OCI-LY3 (cell line): Measurements from ENCODE around the gene PLAAT2.

ENCODE experiments used
- H2AFZ ChIP-seq: fragments of 200-600, 300-600 bp; shearing (Covaris generic); 2 replicates; pipeline ENCODE4 v1.6.0; 2014; ENCODE audit warnings: antibody characterized with exemption, low read depth, low read length
- H3K27ac ChIP-seq: fragments of 200-600, 300-600 bp; sonication (generic); 2 replicates; pipeline ENCODE4 v1.5.1; 2014; ENCODE audit warnings: mild to moderate bottlenecking, low read length, moderate library complexity, mixed read lengths
- H3K27me3 ChIP-seq: fragments of 200-600, 300-600 bp; sonication (generic); 2 replicates; pipeline ENCODE4 v1.6.1; 2014; ENCODE audit warnings: low read depth, low read length, mixed read lengths
- H3K36me3 ChIP-seq: fragments of 200-600, 300-600 bp; sonication (generic); replicated peaks from 2 replicates; pipeline ENCODE3; 2014; ENCODE audit warnings: low read depth, low read length, mixed read lengths
- H3K4me1 ChIP-seq: fragments of 300-600, 200-600 bp; sonication (generic); 2 replicates; pipeline ENCODE4 v1.6.1; 2014; ENCODE audit warnings: low read length, mixed read lengths
- H3K4me2 ChIP-seq: fragments of 200-600, 300-600 bp; sonication (generic); 2 replicates; pipeline ENCODE4 v1.6.1; 2014; ENCODE audit warnings: low read length, mixed read lengths
- H3K4me3 ChIP-seq: fragments of 300-600, 200-600 bp; sonication (generic); 2 replicates; pipeline ENCODE4 v1.5.1; 2014; ENCODE audit warnings: antibody characterized with exemption, mild to moderate bottlenecking, low read length, moderate library complexity
- H3K79me2 ChIP-seq: fragments of 300-600, 200-600 bp; shearing (Covaris generic); 2 replicates; pipeline ENCODE4 v1.6.1; 2014; ENCODE audit warnings: mild to moderate bottlenecking, low read length, mixed read lengths
- H3K9ac ChIP-seq: fragments of 300-600, 200-600 bp; shearing (Covaris generic); 2 replicates; pipeline ENCODE4 v1.6.0; 2014; ENCODE audit warnings: mild to moderate bottlenecking, low read length, moderate library complexity
- H3K9me3 ChIP-seq: fragments of 200-600, 300-600 bp; shearing (Covaris generic); 2 replicates; pipeline ENCODE4 v1.6.1; 2014; ENCODE audit warnings: low read length, mixed read lengths; ENCODE audit not compliant: insufficient read depth
- H4K20me1 ChIP-seq: fragments of 200-600, 300-600 bp; sonication (generic); 2 replicates; pipeline ENCODE4 v1.6.1; 2016; ENCODE audit warnings: low read length, mixed read lengths; ENCODE audit not compliant: insufficient read depth
- EZH2phosphoT487 ChIP-seq: fragments of 200-600 bp; shearing (Covaris generic); IDR thresholded peaks from 2 replicates; pipeline ENCODE4 v1.6.1; 2018; ENCODE audit warnings: antibody characterized with exemption, mixed run types, low read depth
- TF ChIP-seq, protein P1 (sequence below): fragments of 200-600, 300-600 bp; sonication (generic); IDR thresholded peaks from 2 replicates; pipeline ENCODE4 v1.5.1; 2014; ENCODE audit warnings: antibody characterized with exemption, low read length, low read depth

PLAAT2 gene

DNA sequence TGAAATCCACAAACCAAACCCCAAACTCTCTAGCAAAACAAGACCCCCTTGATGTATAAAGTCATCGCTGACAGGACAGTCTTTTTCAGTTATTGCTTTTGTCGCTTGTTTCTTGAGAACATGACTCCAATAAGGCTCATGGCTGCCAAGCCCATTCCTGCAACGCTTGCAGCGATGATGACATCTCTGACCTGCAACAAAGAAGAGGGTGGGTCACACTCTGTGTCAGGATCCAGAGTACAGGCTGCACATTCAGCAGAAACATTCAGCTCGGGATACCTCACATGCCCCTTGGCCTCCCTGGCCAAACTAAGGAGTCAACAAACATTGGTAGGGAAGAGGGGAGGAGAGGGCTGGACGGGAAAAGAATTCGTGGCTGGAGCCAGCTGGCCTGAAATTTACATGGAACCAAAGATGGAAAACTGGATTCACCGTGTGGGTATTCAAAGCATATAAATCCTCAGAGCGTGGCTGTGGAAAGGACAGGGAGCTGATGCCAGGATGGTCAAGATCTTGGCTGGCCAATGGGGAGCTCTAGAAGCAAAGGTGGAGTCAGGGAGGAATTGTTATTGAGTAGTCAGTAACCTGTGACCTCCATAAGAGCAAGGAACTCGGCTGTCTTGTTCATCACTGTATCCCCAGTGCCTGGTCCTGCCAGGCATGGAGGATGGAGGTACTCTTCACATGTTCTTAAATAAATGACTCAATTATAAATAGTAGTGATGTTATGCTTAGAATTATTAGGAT lies 11.8 kb upstream of the PLAAT2 start:
- Histone ChIP-seq H3K4me1 (peaks cover 9% of the 10 kb centered on the region), H4K20me1 (0 out of 2 replicates have a peak, but pooled peaks cover 3% of the 10 kb centered on the region), H3K27me3 (peaks cover 11% of the 10 kb centered on the region), H2AFZ (no peak overlapping the region), H3K36me3 (peaks cover 6% of the 10 kb centered on the region), H3K79me2 (no peaks in the 10 kb centered on the region), H3K9me3 (0 out of 2 replicates have a peak, but pooled peaks cover 3% of the 10 kb centered on the region), H3K9ac (no peak overlapping the region), H3K4me2 (no peak overlapping the region), H3K4me3 (no peak overlapping the region), H3K27ac (no peak overlapping the region)
- TF ChIP-seq, protein P1, sequence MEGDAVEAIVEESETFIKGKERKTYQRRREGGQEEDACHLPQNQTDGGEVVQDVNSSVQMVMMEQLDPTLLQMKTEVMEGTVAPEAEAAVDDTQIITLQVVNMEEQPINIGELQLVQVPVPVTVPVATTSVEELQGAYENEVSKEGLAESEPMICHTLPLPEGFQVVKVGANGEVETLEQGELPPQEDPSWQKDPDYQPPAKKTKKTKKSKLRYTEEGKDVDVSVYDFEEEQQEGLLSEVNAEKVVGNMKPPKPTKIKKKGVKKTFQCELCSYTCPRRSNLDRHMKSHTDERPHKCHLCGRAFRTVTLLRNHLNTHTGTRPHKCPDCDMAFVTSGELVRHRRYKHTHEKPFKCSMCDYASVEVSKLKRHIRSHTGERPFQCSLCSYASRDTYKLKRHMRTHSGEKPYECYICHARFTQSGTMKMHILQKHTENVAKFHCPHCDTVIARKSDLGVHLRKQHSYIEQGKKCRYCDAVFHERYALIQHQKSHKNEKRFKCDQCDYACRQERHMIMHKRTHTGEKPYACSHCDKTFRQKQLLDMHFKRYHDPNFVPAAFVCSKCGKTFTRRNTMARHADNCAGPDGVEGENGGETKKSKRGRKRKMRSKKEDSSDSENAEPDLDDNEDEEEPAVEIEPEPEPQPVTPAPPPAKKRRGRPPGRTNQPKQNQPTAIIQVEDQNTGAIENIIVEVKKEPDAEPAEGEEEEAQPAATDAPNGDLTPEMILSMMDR, result no peak
- TF ChIP-seq EZH2phosphoT487, result no peak

DNA sequence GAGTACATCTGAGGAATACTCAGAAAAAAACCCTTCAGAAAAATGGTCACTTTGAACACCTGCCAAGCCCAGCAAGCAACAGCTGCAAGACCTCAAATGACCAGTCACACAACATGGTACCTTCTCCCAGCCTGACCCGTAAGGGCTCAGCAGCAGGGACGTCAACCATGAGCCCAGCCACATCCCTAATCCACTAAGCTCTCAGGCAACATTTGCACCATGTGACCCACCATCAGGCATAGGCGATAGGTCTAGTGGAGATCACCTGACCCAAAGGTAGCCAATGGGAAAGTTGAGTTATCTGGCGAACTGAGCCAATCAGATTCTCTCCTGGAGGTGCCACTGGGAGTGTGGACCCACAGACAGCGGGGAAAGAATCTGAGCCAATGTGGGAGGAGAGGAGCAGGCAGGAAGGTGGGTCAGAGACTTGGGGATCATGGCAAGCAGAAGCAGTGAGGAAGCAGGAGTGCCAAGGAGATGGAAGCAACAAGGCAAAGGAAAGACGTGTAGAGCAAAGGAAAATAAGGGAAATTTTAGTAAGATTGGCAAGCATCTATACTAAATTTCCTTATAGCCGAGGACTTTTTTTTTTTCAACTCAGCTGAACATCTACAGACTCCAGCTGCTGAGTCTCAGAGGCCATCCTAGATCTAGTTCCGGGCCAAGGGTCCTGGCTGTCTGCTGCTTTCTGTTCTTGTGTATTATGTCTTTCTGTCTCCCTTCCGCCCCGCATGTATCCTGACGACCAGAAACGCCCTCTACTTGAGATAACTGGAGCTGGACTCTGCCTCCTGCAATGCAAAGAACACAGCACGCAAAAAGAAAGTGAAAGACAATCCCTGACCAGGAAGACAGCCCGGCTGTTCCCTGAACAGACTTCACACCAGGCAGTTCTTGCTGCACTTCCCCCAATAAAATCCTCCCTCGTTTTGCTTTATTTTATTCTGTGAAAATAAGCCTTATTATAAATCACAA lies 11.0 kb upstream of the PLAAT2 start:
- no peak for TF ChIP-seq EZH2phosphoT487
- TF ChIP-seq, protein P1, result no peak
- no peak overlapping the region for H2AFZ ChIP-seq
- H3K27me3 ChIP-seq, result peaks cover 16% of the 10 kb centered on the region
- H3K36me3 ChIP-seq, result peaks cover 3% of the 10 kb centered on the region
- peaks cover 9% of the 10 kb centered on the region for H3K4me1 ChIP-seq
- no peaks in the 10 kb centered on the region for H3K79me2 ChIP-seq
- H3K27ac ChIP-seq, result no peak overlapping the region
- H3K9me3 ChIP-seq, result no peaks in the 10 kb centered on the region
- H3K4me3 ChIP-seq, result no peak overlapping the region
- no peak overlapping the region for H3K4me2 ChIP-seq
- H3K9ac ChIP-seq, result no peak overlapping the region
- 0 out of 2 replicates have a peak, but pooled peaks cover 3% of the 10 kb centered on the region for H4K20me1 ChIP-seq

DNA sequence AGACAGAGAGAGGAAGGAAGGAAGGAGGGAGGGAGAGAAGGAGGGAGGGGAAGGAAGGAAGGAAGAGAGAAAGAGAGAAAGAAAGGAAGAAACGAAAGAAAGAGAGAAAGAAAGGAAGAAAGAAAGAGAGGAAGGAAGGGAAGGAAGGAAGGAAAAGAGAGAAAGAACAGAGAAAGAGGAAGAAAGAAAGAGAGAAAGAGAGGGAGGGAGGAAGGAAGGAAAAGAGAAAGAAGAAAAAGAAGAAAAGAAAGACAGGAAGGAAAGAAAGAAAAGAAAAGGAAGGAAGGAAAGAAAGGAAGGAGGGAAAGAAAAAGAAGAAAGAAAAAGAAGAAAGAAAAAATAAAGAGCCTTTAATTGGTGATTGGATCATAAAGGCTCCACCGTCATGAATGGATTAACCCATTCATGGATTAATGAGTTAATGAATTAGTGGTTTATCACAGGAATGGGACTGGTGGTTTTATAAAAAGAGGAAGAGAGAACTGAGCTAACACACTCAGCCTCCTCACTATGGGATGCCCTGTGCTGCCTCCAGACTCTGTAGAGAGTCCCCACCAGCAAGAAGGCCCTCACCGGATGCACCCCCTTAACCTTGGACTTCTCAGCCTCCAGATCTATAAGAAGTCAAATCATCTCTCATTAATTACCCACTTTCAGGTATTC lies 9.0 kb upstream of the PLAAT2 start:
- H3K9me3 ChIP-seq, result no peaks in the 10 kb centered on the region
- peak overlapping the region; percentile 14; the same call in 1 of the 2 replicates for H3K4me2 ChIP-seq
- 0 out of 2 replicates have a peak, but pooled peaks cover 3% of the 10 kb centered on the region for H4K20me1 ChIP-seq
- no peak for TF ChIP-seq EZH2phosphoT487
- TF ChIP-seq, protein P1, result no peak
- H3K27me3 ChIP-seq, result peaks cover 16% of the 10 kb centered on the region
- H3K4me3 ChIP-seq, result no peak overlapping the region
- no peak overlapping the region for H3K27ac ChIP-seq
- H3K9ac ChIP-seq, result no peak overlapping the region
- H2AFZ ChIP-seq, result no peak overlapping the region
- H3K79me2 ChIP-seq, result no peaks in the 10 kb centered on the region
- peaks cover 3% of the 10 kb centered on the region for H3K36me3 ChIP-seq
- H3K4me1 ChIP-seq, result peaks cover 21% of the 10 kb centered on the region
